Esophagus squamous epithelium (tissue), 5 donors: Measurements from ENCODE around the gene CCNL2. TPM values are rescaled to one million over a fixed set of nuclear protein-coding genes. Genes with fewer than 3 reads are reported as not detected.
A peak's percentile ranks its signal among the peaks of the same experiment; 100 is the strongest.

Experiments
- DNase-seq: peaks from one replicate; lab custom pipeline; 2025; lab: John Stamatoyannopoulos, UW
- H3K27ac ChIP-seq, 4 donors: fragments of 200-600 bp; sonication (generic); one replicate each; pipeline ENCODE4 v1.5.1; 2016 to 2019; ENCODE audit warnings: mild to moderate bottlenecking in 1 of 4
- H3K27me3 ChIP-seq, 4 donors: fragments of 200-600 bp; sonication (generic); 1 replicate in 3 of 4; 2 replicates in 1 of 4; pipeline versions ENCODE4 v1.5.1 to v1.6.0; 2017 to 2021; ENCODE audit warnings: antibody characterized with exemption in 1 of 4
- H3K36me3 ChIP-seq, 3 donors: fragments of 200-600 bp; sonication (generic); one replicate each; pipeline ENCODE4 v1.5.1; 2016 to 2019
- H3K4me1 ChIP-seq, 3 donors: fragments of 200-600 bp; sonication (generic); one replicate each; pipeline ENCODE4 v1.5.1; 2017 to 2019
- H3K4me3 ChIP-seq, 4 donors: fragments of 200-600 bp; sonication (generic); 1 replicate in 3 of 4; 2 replicates in 1 of 4; pipeline ENCODE4 v1.5.1; 2016 to 2019; ENCODE audit warnings: mild to moderate bottlenecking in 2 of 4, moderate library complexity in 1 of 4
- H3K9me3 ChIP-seq, 3 donors: fragments of 200-600 bp; sonication (generic); one replicate each; pipeline ENCODE4 v1.5.1; 2016 to 2019
- POLR2A ChIP-seq, 4 donors: fragments of 450-650 bp; IDR thresholded peaks; one replicate each; pipeline ENCODE4 v1.6.1; 2017; ENCODE audit warnings: antibody characterized with exemption in 4 of 4, mild to moderate bottlenecking in 4 of 4, moderate library complexity in 3 of 4
- WGBS, 2 donors: methylation state at CpG; one replicate each; pipeline ENCODE4 v1.1.5; 2018; 5-methylcytosine and 5-hydroxymethylcytosine counted together
- intact Hi-C: fragments of 100-400 bp; cut with DNase I; formaldehyde crosslinking; loops from one replicate; pipeline ENCODE4 v1.15.0; 2022
- total RNA-seq, 4 donors: library from RNA; depleted of rRNA; stranded (reverse); fragments of >200 nt; gene quantifications; one replicate each; pipeline ENCODE4 v1.1.0, GENCODE V29; 2016
- TF ChIP-seq, protein P1 (sequence below), 6 experiments: fragments of 450-650 bp in 4 of 6; fragments of 200-600 bp in 2 of 6; sonication (generic) in 2 of 6; IDR thresholded peaks; one replicate each; pipeline ENCODE4 v1.5.1; 2016 to 2019; ENCODE audit warnings: antibody characterized with exemption in 6 of 6, mild to moderate bottlenecking in 4 of 6, moderate library complexity in 4 of 6
- donor health status: DM: yes; HTN: yes; CAD: no.

Gene CCNL2
- total RNA-seq, 4 donors from 2014 or later, result 42.5 to 213 (median 104) TPM

DNA sequence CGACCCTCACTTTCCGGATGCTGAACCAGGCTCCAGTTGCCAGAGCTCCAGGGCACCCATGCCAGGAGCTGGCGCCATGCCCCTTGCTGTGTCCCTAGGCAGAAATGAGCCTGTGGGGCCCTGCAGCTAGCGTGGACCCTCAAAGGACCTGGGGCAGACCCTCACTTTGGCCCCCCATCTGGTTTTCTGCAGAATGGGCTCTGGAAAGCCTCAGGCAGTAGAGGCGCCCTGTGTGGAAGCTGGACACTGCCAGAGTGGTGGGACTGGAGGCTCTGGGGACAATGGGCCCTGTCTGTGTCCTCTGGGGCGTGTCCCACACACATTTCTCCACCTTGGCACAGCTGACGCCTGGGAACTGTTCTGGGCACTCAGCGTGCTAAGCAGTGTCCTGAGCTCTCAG lies 17.8 kb downstream of the CCNL2 start:
- intact Hi-C loops, result loop anchor here (10.0 kb wide), 1 partner anchor 134 kb away; the partner anchor contains the start of gene ATAD3A
- peaks cover 14 to 35% (median 22%) of the 10 kb centered on the region in 3 donors for H3K36me3 ChIP-seq
- WGBS, 2 donors, result no CpG with 5 or more reads among the region's 8 CpGs
- no peaks in the 10 kb centered on the region for H3K9me3 ChIP-seq
- TF ChIP-seq, protein P1, sequence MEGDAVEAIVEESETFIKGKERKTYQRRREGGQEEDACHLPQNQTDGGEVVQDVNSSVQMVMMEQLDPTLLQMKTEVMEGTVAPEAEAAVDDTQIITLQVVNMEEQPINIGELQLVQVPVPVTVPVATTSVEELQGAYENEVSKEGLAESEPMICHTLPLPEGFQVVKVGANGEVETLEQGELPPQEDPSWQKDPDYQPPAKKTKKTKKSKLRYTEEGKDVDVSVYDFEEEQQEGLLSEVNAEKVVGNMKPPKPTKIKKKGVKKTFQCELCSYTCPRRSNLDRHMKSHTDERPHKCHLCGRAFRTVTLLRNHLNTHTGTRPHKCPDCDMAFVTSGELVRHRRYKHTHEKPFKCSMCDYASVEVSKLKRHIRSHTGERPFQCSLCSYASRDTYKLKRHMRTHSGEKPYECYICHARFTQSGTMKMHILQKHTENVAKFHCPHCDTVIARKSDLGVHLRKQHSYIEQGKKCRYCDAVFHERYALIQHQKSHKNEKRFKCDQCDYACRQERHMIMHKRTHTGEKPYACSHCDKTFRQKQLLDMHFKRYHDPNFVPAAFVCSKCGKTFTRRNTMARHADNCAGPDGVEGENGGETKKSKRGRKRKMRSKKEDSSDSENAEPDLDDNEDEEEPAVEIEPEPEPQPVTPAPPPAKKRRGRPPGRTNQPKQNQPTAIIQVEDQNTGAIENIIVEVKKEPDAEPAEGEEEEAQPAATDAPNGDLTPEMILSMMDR (IDR thresholded peaks at IDR 0.05), result no peak
- no peak for TF ChIP-seq POLR2A (IDR thresholded peaks at IDR 0.05)
- H3K4me1 ChIP-seq, result peaks cover 0 to 9% (median 4%) of the 10 kb centered on the region in 3 donors
- no peak for DNase-seq
- no peaks in the 10 kb centered on the region for H3K27me3 ChIP-seq
- no peak overlapping the region for H3K4me3 ChIP-seq
- no peak overlapping the region for H3K27ac ChIP-seq

DNA sequence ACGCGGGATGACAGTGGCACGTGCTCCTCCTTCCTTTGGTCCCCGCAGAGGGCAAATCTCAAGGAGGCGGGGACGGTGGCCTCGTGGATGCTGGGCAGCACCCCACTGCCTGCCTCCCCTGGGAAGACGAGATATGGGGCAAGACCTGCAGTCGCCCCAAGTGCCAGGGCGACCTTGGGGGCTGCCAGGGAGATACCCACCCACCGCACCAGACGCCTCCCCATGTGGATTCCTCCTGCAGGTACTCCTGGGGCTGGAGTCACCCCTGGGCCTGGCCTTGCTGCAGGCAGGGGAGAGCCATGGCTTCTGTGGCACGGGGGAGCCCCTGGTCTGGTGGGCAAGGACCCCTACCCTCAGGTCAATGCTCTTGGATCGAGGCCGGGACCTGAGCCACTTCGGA lies 18.3 kb downstream of the CCNL2 start:
- H3K4me3 ChIP-seq, result no peak overlapping the region
- intact Hi-C loops, result loop anchor here (10.0 kb wide), 1 partner anchor 134 kb away; the partner anchor contains the start of gene ATAD3A
- peaks cover 10 to 31% (median 18%) of the 10 kb centered on the region in 3 donors for H3K36me3 ChIP-seq
- H3K27ac ChIP-seq, result no peak overlapping the region
- TF ChIP-seq, protein P1 (IDR thresholded peaks at IDR 0.05), result no peak
- TF ChIP-seq POLR2A (IDR thresholded peaks at IDR 0.05), result no peak
- H3K4me1 ChIP-seq, result peaks cover 3 to 13% (median 9%) of the 10 kb centered on the region in 3 donors
- DNase-seq, result no peak
- WGBS, 2 donors, result 80% methylated on average over 1 of the region's 16 CpGs; no CpG with 5 or more reads in 1 of the 2 donors
- no peaks in the 10 kb centered on the region for H3K27me3 ChIP-seq
- H3K9me3 ChIP-seq, result no peaks in the 10 kb centered on the region

DNA sequence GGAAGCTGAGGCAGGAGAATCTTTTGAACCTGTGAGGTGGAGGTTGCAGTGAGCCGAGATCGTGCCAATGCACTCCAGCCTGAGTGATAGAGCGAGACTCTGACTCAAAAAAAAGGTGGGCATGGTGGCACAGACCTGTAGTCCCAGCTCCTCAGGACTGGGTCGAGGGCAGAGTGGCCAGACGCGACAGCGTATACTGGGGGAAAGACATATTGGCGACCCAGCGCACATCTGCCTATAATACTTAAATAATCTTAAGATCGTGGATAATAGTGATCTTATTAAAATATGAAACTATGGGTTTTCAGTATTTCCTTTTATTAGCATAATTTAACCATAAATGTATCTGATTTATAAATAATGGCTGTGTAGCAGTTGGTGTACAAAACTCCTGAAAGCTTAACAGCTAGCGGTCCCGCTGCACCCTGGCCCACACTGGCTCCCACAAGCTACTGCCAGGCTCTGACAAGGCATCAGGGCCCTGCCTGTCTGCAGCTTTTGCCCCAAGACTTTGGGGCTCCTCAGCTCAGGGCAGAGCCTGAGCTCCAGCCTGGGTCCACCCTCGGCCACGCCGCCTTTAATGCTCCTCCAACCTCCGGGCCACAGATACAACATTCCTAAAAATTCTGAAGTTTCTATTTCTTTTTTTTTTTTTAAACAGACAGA lies 21.5 kb downstream of the CCNL2 start:
- 91 to 94% methylated on average over 16 of the region's 16 CpGs for WGBS, 2 donors

DNA sequence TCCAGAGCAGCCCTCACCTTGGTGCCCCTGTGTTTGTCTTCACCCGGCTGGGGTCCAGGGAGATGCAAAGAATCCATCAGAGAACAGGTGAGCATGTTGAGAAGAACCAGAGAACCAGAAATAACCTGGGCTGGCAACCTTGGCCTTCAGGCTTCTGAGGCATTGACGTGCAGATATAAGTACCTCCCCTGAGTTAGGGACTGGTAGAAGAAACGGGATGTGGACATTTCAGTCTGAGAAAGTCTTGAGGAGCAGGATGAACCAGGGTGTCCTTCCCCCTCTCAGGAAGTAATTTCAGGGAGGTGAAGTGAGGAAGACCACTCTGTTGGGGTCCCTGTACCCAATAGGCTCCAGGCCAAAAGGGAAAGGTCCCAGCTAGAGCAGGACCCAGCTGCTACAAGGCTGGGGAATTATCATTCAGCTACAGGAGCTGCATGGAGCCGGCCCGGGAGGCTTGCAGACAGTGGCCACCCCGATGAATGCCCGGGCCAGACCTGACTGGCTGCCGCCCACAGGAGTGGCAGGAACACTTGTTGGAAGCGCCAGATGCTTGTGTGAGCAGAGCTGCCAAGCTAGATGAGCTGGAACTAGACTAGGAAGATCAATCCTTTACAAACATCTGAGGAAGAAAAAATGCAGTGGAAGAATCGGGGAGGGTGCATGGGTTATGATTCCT lies 22.4 kb downstream of the CCNL2 start:
- H3K9me3 ChIP-seq, result no peaks in the 10 kb centered on the region
- no peak for TF ChIP-seq POLR2A (IDR thresholded peaks at IDR 0.05)
- TF ChIP-seq, protein P1 (IDR thresholded peaks at IDR 0.05), result no peak
- whole genome bisulfite sequencing, 2 donors, result 59 to 67% methylated on average over 4 to 6 of the region's 10 CpGs
- peak overlapping the region in 1 of 4 donors; percentile 96 for H3K4me3 ChIP-seq
- intact Hi-C loops, result no loop called here
- DNase-seq, result no peak
- peaks cover 0 to 32% (median 7%) of the 10 kb centered on the region in 3 donors for H3K36me3 ChIP-seq
- peaks cover 25 to 48% (median 35%) of the 10 kb centered on the region in 3 donors for H3K4me1 ChIP-seq
- peak overlapping the region; percentile 95 to 97 (median 97) for H3K27ac ChIP-seq
- H3K27me3 ChIP-seq, result no peaks in the 10 kb centered on the region

More for the DNA sequence above, 21.5 kb downstream of the CCNL2 start:
- intact Hi-C loops, result no loop called here
- DNase-seq, result no peak
- H3K27me3 ChIP-seq, result no peaks in the 10 kb centered on the region
- H3K36me3 ChIP-seq, result peaks cover 0 to 31% (median 9%) of the 10 kb centered on the region in 3 donors
- no peaks in the 10 kb centered on the region for H3K9me3 ChIP-seq
- no peak overlapping the region for H3K4me3 ChIP-seq
- peaks cover 20 to 38% (median 26%) of the 10 kb centered on the region in 3 donors for H3K4me1 ChIP-seq
- no peak overlapping the region for H3K27ac ChIP-seq
- TF ChIP-seq POLR2A (IDR thresholded peaks at IDR 0.05), result no peak
- TF ChIP-seq, protein P1 (IDR thresholded peaks at IDR 0.05), result no peak
